Measurements from ENCODE around the gene TYK2. TPM values are rescaled to one million over a fixed set of nuclear protein-coding genes. Genes with fewer than 3 reads are reported as not detected.

TYK2 gene
- total RNA-seq, 4 donors from 2014 or later, result 40.8 to 77.2 (median 53.9) TPM

DNA sequence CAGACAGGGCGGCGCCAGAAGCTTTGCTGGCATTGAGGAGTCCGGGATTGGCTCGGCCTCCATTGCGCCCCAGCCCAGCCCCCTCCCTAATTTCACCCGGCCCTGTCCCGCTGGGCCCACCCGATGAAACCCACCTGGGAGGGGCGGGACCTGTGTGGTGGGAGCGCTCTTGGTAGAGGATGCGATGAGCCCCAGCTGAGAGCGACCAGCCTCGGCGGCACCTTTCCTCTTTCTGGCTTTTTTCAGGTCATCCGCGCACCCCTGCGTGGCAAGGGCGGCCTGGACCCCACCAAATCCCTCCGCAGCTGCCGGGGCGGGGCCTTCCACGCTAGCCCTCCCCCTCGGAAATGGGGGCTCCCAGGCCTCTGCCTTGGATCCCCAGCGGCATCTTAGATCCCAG, 70.9 kb downstream of the TYK2 start, which contains the start of gene ZGLP1:
TSS of gene ZGLP1 (minus strand) at position 393 of the 400 bp plus-strand sequence.
- ATAC-seq, result no peak
- Histone ChIP-seq H3K4me3 (no peak within 1 kb of the TSS), H3K36me3 (peaks cover 0 to 21% of the 10 kb centered on the region in 2 donors), H3K9me3 (no peaks in the 10 kb centered on the region), H3K4me1 (peaks cover 0 to 4% (median 0%) of the 10 kb centered on the region in 3 donors), H3K27ac (no peak within 1 kb of the TSS), H3K27me3 (no peaks in the 10 kb centered on the region)
- WGBS, 2 donors (ENCODE audit: low coverage in 1 of 2), result 90 to 95% methylated on average over 7 to 10 of the region's 24 CpGs
- TF ChIP-seq, protein P1, sequence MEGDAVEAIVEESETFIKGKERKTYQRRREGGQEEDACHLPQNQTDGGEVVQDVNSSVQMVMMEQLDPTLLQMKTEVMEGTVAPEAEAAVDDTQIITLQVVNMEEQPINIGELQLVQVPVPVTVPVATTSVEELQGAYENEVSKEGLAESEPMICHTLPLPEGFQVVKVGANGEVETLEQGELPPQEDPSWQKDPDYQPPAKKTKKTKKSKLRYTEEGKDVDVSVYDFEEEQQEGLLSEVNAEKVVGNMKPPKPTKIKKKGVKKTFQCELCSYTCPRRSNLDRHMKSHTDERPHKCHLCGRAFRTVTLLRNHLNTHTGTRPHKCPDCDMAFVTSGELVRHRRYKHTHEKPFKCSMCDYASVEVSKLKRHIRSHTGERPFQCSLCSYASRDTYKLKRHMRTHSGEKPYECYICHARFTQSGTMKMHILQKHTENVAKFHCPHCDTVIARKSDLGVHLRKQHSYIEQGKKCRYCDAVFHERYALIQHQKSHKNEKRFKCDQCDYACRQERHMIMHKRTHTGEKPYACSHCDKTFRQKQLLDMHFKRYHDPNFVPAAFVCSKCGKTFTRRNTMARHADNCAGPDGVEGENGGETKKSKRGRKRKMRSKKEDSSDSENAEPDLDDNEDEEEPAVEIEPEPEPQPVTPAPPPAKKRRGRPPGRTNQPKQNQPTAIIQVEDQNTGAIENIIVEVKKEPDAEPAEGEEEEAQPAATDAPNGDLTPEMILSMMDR (IDR thresholded peaks at IDR 0.05), result no peak
- TF ChIP-seq POLR2A (IDR thresholded peaks at IDR 0.05) (no peak), EP300 (IDR thresholded peaks at IDR 0.05) (no peak), POLR2AphosphoS5 (IDR thresholded peaks at IDR 0.05) (no peak)

DNA sequence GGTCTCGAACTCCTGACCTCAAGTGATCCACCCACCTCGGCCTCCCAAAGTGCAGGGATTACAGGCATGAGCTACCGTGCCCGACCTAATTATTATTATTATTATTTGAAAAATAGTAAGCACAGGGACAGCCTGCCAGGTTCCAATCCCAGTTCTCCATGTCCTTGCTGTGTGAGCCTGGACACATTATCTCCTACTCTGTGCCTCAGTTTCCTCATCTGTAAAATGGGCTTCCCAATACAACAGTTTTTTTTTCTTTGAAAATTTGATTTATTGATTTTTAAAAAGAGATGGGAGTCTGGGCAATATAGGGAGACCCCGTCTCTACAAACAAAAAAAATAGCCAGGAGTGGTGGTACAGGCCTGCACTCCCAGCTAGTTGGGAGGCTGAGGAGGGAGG, 74.0 kb downstream of the TYK2 start:
- 90 to 92% methylated on average over 2 to 5 of the region's 5 CpGs for WGBS, 2 donors (ENCODE audit: low coverage in 1 of 2)
- Histone ChIP-seq H3K27me3 (no peaks in the 10 kb centered on the region), H3K4me3 (no peak overlapping the region), H3K36me3 (peaks cover 0 to 21% of the 10 kb centered on the region in 2 donors), H3K4me1 (no peaks in the 10 kb centered on the region), H3K9me3 (no peaks in the 10 kb centered on the region), H3K27ac (no peak overlapping the region)
- TF ChIP-seq EP300 (IDR thresholded peaks at IDR 0.05), result no peak
- TF ChIP-seq, protein P1 (IDR thresholded peaks at IDR 0.05), result no peak
- no peak for TF ChIP-seq POLR2A (IDR thresholded peaks at IDR 0.05)
- no peak for TF ChIP-seq POLR2AphosphoS5 (IDR thresholded peaks at IDR 0.05)
- no peak for ATAC-seq

DNA sequence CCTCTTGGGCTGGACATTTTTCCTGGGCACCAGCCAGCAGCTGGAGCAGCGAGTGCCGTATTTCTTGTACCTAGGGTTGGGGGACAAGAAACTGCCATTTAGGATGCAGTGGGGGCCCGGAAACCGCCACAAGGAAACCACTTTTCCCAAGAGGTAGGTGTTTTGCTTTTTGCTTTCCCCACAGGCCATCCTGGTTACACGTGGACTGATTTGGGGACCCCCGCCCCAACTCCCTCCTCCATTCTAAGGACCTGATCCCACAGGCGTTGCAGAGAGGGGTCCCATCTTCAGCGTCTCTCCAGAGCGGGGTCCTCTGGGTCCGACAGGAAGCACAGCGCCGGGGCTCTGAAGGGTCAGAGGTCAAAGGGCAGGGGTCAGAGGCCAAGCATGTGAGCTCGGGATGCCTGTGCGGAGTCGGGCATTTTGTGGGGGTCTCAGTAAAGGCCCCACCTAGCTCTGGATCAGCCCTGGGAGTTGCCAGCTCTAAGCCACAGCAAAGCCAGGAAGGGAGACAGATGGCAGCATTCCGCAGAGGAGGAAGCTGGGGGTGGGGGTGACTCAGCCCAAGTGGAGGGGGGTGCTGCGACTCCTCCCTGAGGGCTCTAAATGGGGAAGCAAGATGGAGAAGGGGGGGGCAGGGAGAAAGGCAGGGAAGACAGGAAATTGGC, 75.1 kb downstream of the TYK2 start:
- no peak for ATAC-seq
- H3K9me3 ChIP-seq, result no peaks in the 10 kb centered on the region
- H3K4me3 ChIP-seq, result no peak overlapping the region
- 30% methylated on average over 3 of the region's 17 CpGs; no CpG with 5 or more reads in 1 of the 2 donors for WGBS, 2 donors (ENCODE audit: low coverage in 1 of 2)
- peaks cover 0 to 12% of the 10 kb centered on the region in 2 donors for H3K36me3 ChIP-seq
- no peak for TF ChIP-seq EP300 (IDR thresholded peaks at IDR 0.05)
- TF ChIP-seq, protein P1 (IDR thresholded peaks at IDR 0.05), result no peak
- no peak for TF ChIP-seq POLR2A (IDR thresholded peaks at IDR 0.05)
- H3K4me1 ChIP-seq, result no peaks in the 10 kb centered on the region
- H3K27me3 ChIP-seq, result peaks cover 6% of the 10 kb centered on the region
- no peak overlapping the region for H3K27ac ChIP-seq

Small RNA genes within 50 kb of the gene (small RNA-seq; reads per million reads assigned to genes)
- gene AC011511.1 (0 reads per million in 4 donors), gene AC011511.4 (0 to 0.13 (median 0) reads per million in 4 donors)

Other genes starting within 250 kb of the TYK2 start
- 10 to 100 TPM; 28.1 to 50.6 (median 38.1) TPM for gene DNMT1, start 185.6 kb downstream of the TYK2 start, total RNA-seq
- 10 to 100 TPM in 3 of 4 donors, 1 to 10 TPM in 1; 7.5 to 24.5 (median 16.7) TPM for gene S1PR2, start 149.2 kb downstream of the TYK2 start, total RNA-seq
- gene MRPL4, start 128.4 kb downstream of the TYK2 start, total RNA-seq, result 10 to 100 TPM; 45.8 to 86.0 (median 51.9) TPM
- 10 to 100 TPM in 3 of 4 donors, 1 to 10 TPM in 1; 8.8 to 33.0 (median 19.6) TPM for gene ICAM1, start 109.5 kb downstream of the TYK2 start, total RNA-seq
- under 1 TPM in 1 of 4 donors, not detected in 3; 0.47 TPM for gene ICAM4, start 93.6 kb downstream of the TYK2 start, total RNA-seq
- gene ICAM5, start 90.6 kb downstream of the TYK2 start, total RNA-seq, result under 1 TPM in 3 of 4 donors, not detected in 1; 0.12 to 0.54 (median 0.47) TPM
- 1 to 10 TPM in 2 of 4 donors, under 1 TPM in 1, not detected in 1; 0.81 to 2.5 (median 1.1) TPM for gene ZGLP1, start 70.8 kb downstream of the TYK2 start, total RNA-seq
- gene FDX2, start 64.6 kb downstream of the TYK2 start, total RNA-seq, result 10 to 100 TPM in 3 of 4 donors, 1 to 10 TPM in 1; 6.7 to 36.5 (median 16.6) TPM
- 10 to 100 TPM; 15.6 to 33.2 (median 21.8) TPM for gene RAVER1, start 47.0 kb downstream of the TYK2 start, total RNA-seq
- 1 to 10 TPM; 3.4 to 9.3 (median 5.6) TPM for gene ICAM3, start 40.9 kb downstream of the TYK2 start, total RNA-seq
- 100 to 1,000 TPM; 144 to 177 (median 162) TPM for gene CDC37, start 23.0 kb upstream of the TYK2 start, total RNA-seq
- gene PDE4A, start 40.0 kb upstream of the TYK2 start, total RNA-seq, result 10 to 100 TPM in 2 of 4 donors, 1 to 10 TPM in 2; 7.3 to 22.5 (median 10.0) TPM
- gene KEAP1, start 122.8 kb upstream of the TYK2 start, total RNA-seq, result 10 to 100 TPM; 62.1 to 80.3 (median 69.8) TPM
- 1 to 10 TPM in 1 of 4 donors, not detected in 3; 1.1 TPM for gene S1PR5, start 136.9 kb upstream of the TYK2 start, total RNA-seq
- 10 to 100 TPM; 18.4 to 35.6 (median 24.9) TPM for gene ATG4D, start 163.3 kb upstream of the TYK2 start, total RNA-seq
- gene KRI1, start 185.4 kb upstream of the TYK2 start, total RNA-seq, result 10 to 100 TPM; 16.0 to 28.0 (median 20.1) TPM
- 10 to 100 TPM in 2 of 4 donors, 1 to 10 TPM in 2; 5.4 to 15.9 (median 10.6) TPM for gene CDKN2D, start 188.4 kb upstream of the TYK2 start, total RNA-seq
- gene AP1M2, start 206.7 kb upstream of the TYK2 start, total RNA-seq, result 10 to 100 TPM in 1 of 4 donors, not detected in 3; 13.2 TPM
- gene SLC44A2, start 245.0 kb upstream of the TYK2 start, total RNA-seq, result 10 to 100 TPM; 34.3 to 51.7 (median 41.5) TPM